ENCODE measurements around the gene DLG2. TPM values are rescaled to one million over a fixed set of nuclear protein-coding genes. Genes with fewer than 3 reads are reported as not detected.

DLG2 gene
- total RNA-seq, 4 donors from 2014 or later = 6.5 to 14.6 (median 7.2) TPM

- H3K27ac ChIP-seq = no peak overlapping the region
- TF ChIP-seq CTCF (IDR thresholded peaks at IDR 0.05) (no peak), EP300 (IDR thresholded peaks at IDR 0.05) (no peak), POLR2A (IDR thresholded peaks at IDR 0.05) (no peak)
- H3K27me3 ChIP-seq = no peaks in the 10 kb centered on the region
- no peaks in the 10 kb centered on the region for H3K9me3 ChIP-seq
- no peak overlapping the region for H3K4me3 ChIP-seq
- H3K4me1 ChIP-seq = no peaks in the 10 kb centered on the region
- H3K36me3 ChIP-seq = no peaks in the 10 kb centered on the region
- no peak for DNase-seq (ENCODE audit: low spot score in 2 of 2)
Observed at GRCh38 chr11:83709434-83709833, 1917.7 kb downstream of the DLG2 start.

- Histone ChIP-seq H3K27ac (no peak overlapping the region), H3K4me1 (no peaks in the 10 kb centered on the region), H3K4me3 (no peak overlapping the region), H3K9me3 (no peaks in the 10 kb centered on the region), H3K27me3 (no peaks in the 10 kb centered on the region), H3K36me3 (no peaks in the 10 kb centered on the region)
- WGBS, 2 donors = 90 to 92% methylated on average over 6 of the region's 6 CpGs
- DNase-seq (ENCODE audit: low spot score in 2 of 2) = no peak
- TF ChIP-seq EP300 (IDR thresholded peaks at IDR 0.05) (no peak), POLR2A (IDR thresholded peaks at IDR 0.05) (no peak), CTCF (IDR thresholded peaks at IDR 0.05) (no peak)
Observed at GRCh38 chr11:83706566-83706965, 1920.6 kb downstream of the DLG2 start.

- no peak for DNase-seq (ENCODE audit: low spot score in 2 of 2)
- Histone ChIP-seq H3K4me3 (no peak overlapping the region), H3K4me1 (no peaks in the 10 kb centered on the region), H3K36me3 (no peaks in the 10 kb centered on the region), H3K27me3 (no peaks in the 10 kb centered on the region), H3K27ac (no peak overlapping the region), H3K9me3 (no peaks in the 10 kb centered on the region)
- WGBS, 2 donors = 84 to 86% methylated on average over 2 of the region's 2 CpGs
- no peak for TF ChIP-seq EP300 (IDR thresholded peaks at IDR 0.05)
- no peak for TF ChIP-seq POLR2A (IDR thresholded peaks at IDR 0.05)
- no peak for TF ChIP-seq CTCF (IDR thresholded peaks at IDR 0.05)
Observed at GRCh38 chr11:83702796-83703195, 1924.3 kb downstream of the DLG2 start.

- Histone ChIP-seq H3K27me3 (no peaks in the 10 kb centered on the region), H3K36me3 (no peaks in the 10 kb centered on the region), H3K27ac (no peak overlapping the region), H3K4me3 (no peak overlapping the region), H3K9me3 (no peaks in the 10 kb centered on the region), H3K4me1 (no peaks in the 10 kb centered on the region)
- DNase-seq (ENCODE audit: low spot score in 2 of 2) = no peak
- WGBS, 2 donors = 89 to 94% methylated on average over 2 of the region's 2 CpGs
- TF ChIP-seq POLR2A (IDR thresholded peaks at IDR 0.05) (no peak), CTCF (IDR thresholded peaks at IDR 0.05) (no peak), EP300 (IDR thresholded peaks at IDR 0.05) (no peak)
Observed at GRCh38 chr11:83697518-83697917, 1929.6 kb downstream of the DLG2 start.

- Histone ChIP-seq H3K36me3 (no peaks in the 10 kb centered on the region), H3K4me3 (no peak overlapping the region), H3K9me3 (no peaks in the 10 kb centered on the region), H3K27me3 (no peaks in the 10 kb centered on the region), H3K4me1 (peaks cover 0 to 9% (median 0%) of the 10 kb centered on the region in 4 donors), H3K27ac (no peak overlapping the region)
- DNase-seq (ENCODE audit: low spot score in 2 of 2) = no peak
- TF ChIP-seq CTCF (IDR thresholded peaks at IDR 0.05) = no peak
- TF ChIP-seq EP300 (IDR thresholded peaks at IDR 0.05) = no peak
- no peak for TF ChIP-seq POLR2A (IDR thresholded peaks at IDR 0.05)
- WGBS, 2 donors = 74 to 76% methylated on average over 3 of the region's 3 CpGs
Observed at GRCh38 chr11:83695046-83695445, 1932.1 kb downstream of the DLG2 start.

All from tibial nerve (tissue), 4 donors.